CD4-positive, alpha-beta T cell treated with Interleukin-17A for 1 hour (primary cell): ENCODE results near the gene PSMB1.
"Not testable (repeated sequence)": the region's sequence is repeated elsewhere in the genome, so short reads cannot be mapped to it uniquely, and the experiment has no call there.

ENCODE experiments used
- DNase-seq: peaks from one replicate; pipeline ENCODE4 v3.0.0-alpha.2; 2020

Gene PSMB1

GRCh38 chr6:170533792-170534191 is 19.3 kb downstream of the PSMB1 start:
- DNase-seq: no peak

GRCh38 chr6:170532867-170533488 is 20.1 kb downstream of the PSMB1 start:
- DNase-seq: no peak

GRCh38 chr6:170529839-170530469 is 23.2 kb downstream of the PSMB1 start:
- DNase-seq: peak; percentile 65

GRCh38 chr6:170527995-170528394 is 25.1 kb downstream of the PSMB1 start:
- not testable (repeated sequence) for DNase-seq

- no peak for DNase-seq
These were observed 27.3 kb downstream of the PSMB1 start for GRCh38 chr6:170525795-170526194.

- no peak for DNase-seq
These were observed 29.0 kb downstream of the PSMB1 start for GRCh38 chr6:170524172-170524502.

GRCh38 chr6:170523256-170524171 is 29.6 kb downstream of the PSMB1 start:
- no peak for DNase-seq

GRCh38 chr6:170522565-170523183 is 30.4 kb downstream of the PSMB1 start:
- DNase-seq: no peak

GRCh38 chr6:170516783-170517616 is 36.1 kb downstream of the PSMB1 start:
- peak; percentile 59 for DNase-seq

GRCh38 chr6:170514908-170515307 is 38.2 kb downstream of the PSMB1 start:
- no peak for DNase-seq

- DNase-seq: no peak
These were observed 40.9 kb downstream of the PSMB1 start for GRCh38 chr6:170512249-170512648.

- no peak for DNase-seq
These were observed 42.5 kb downstream of the PSMB1 start for GRCh38 chr6:170510631-170511030.

GRCh38 chr6:170509723-170510018 is 43.4 kb downstream of the PSMB1 start:
- DNase-seq: no peak

GRCh38 chr6:170508892-170509722 is 44.0 kb downstream of the PSMB1 start:
- not testable (repeated sequence) for DNase-seq

GRCh38 chr6:170508275-170508674 is 44.8 kb downstream of the PSMB1 start:
- not testable (repeated sequence) for DNase-seq

GRCh38 chr6:170507728-170508127 is 45.4 kb downstream of the PSMB1 start:
- DNase-seq: not testable (repeated sequence)

- no peak for DNase-seq
These were observed 46.7 kb downstream of the PSMB1 start for GRCh38 chr6:170506446-170506845.

GRCh38 chr6:170505306-170505705 is 47.8 kb downstream of the PSMB1 start:
- no peak for DNase-seq

GRCh38 chr6:170504479-170504878 is 48.6 kb downstream of the PSMB1 start:
- DNase-seq: no peak

GRCh38 chr6:170503414-170503761 is 49.7 kb downstream of the PSMB1 start:
- DNase-seq: no peak

- DNase-seq: not testable (repeated sequence)
These were observed 50.2 kb downstream of the PSMB1 start for GRCh38 chr6:170502733-170503413.
